Urinary bladder (tissue), 4 donors: ENCODE results near the gene RFC5. TPM values are rescaled to one million over a fixed set of nuclear protein-coding genes. Genes with fewer than 3 reads are reported as not detected.

ENCODE experiments used
- DNase-seq: peaks from one replicate; pipeline ENCODE4 v3.0.0-alpha.2; 2015; ENCODE audit errors: extremely low spot score
- H3K27ac ChIP-seq: one replicate; pipeline ENCODE4 v1.5.1; 2013; ENCODE audit warnings: low read depth, mild to moderate bottlenecking, moderate library complexity
- H3K36me3 ChIP-seq: one replicate; pipeline ENCODE4 v1.6.1; 2013; ENCODE audit warnings: mild to moderate bottlenecking, moderate library complexity; ENCODE audit not compliant: insufficient read depth
- H3K4me1 ChIP-seq: one replicate; pipeline ENCODE4 v1.6.1; 2013; ENCODE audit warnings: mild to moderate bottlenecking, moderate library complexity; ENCODE audit not compliant: insufficient read depth
- H3K4me3 ChIP-seq: one replicate; pipeline ENCODE4 v1.5.1; 2013; ENCODE audit warnings: low read depth, low read length
- WGBS: extraction: QIAGEN DNeasy Blood & Tissue Kit; methylation state at CpG from one replicate; pipeline ENCODE4 v1.1.7; 2013; 5-methylcytosine and 5-hydroxymethylcytosine counted together
- polyA plus RNA-seq: library from polyadenylated mRNA; stranded (reverse); fragments of 200-250 nt; gene quantifications from one replicate; pipeline ENCODE4 v1.2.3, GENCODE V29; 2013
- total RNA-seq: library from RNA; depleted of rRNA; stranded (reverse); fragments of >200 nt; gene quantifications from one replicate; pipeline ENCODE4 v1.2.3, GENCODE V29; 2014
- donor health status: healthy with polysubstance abuse.
- donor health status: healthy.

The RFC5 gene
- total and polyA plus RNA-seq, 2 donors = 12.9 to 23.3 TPM

DNA sequence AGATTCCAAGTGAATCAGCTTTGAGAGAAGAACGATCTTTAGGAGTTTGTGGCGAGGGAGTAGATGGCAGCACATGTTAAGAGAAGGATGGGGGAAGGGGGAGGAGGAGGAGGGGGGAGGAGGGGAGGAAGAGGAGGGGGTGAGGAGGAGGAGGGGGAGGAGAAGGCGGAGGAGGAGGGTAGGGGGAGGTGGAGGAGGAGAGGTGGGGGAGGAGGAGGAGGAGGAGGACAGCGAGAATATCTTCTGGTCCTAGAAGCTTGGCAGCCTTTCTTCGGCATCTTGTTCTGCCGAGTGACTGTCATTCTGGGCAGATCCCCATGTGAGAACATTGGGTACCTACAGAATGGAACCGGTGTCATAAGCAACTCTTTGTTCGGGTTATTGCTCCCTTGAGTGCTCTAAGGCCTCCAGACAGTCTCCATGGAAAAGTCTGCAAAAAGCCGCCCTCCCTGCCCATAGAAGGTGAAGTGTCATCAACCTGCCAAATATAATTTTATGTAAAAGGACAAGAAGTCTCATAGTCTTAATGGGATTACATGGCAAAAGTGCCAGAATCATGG, 6.9 kb downstream of the RFC5 start:
- no peak for DNase-seq
- Histone ChIP-seq H3K36me3 (peaks cover 5% of the 10 kb centered on the region), H3K4me3 (no peak overlapping the region), H3K4me1 (no peaks in the 10 kb centered on the region), H3K27ac (no peak overlapping the region)
- WGBS = 85% methylated on average over 9 of the region's 9 CpGs

DNA sequence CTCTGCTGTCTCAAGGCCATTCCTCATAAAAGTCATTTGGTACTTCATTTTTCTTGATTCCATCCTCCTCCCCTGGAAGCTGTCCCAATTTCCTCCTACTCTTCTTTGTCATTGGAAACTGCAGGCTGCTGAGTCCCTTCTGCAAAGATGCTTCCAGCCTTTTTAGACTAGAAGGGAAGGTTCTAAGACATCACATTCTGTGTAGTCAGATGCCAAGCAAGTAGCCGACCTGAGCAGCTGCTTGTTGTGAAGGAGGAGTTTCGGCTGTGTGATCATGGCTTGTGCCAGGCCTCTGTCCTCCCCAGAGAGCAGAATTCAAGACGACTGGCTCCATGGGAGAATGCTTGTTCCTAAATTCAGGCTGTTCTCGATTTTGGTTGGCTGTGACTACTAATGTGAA, 8.7 kb downstream of the RFC5 start:
- WGBS = 77% methylated on average over 4 of the region's 4 CpGs
- no peak for DNase-seq
- Histone ChIP-seq H3K27ac (no peak overlapping the region), H3K4me3 (no peak overlapping the region), H3K4me1 (no peaks in the 10 kb centered on the region), H3K36me3 (peaks cover 5% of the 10 kb centered on the region)

DNA sequence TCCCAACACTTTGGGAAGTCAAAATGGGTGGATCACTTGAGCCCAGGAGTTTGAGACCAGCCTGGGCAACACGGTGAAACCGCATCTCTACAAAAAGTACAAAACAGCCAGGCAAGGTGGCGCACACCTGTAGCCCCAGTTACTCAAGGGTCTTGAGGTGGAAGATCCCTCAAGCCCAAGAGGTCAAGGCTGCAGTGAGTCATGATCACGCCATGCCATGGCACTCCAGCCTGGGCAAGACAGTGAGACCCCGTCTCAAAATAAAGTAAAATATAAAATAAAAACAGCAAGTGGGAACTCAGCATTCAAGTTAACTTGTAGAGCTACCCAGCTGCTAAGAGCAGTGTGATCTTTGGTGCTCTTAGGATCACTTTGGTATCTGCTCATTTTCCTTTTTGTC, 12.7 kb downstream of the RFC5 start:
- H3K27ac ChIP-seq = no peak overlapping the region
- H3K36me3 ChIP-seq = peaks cover 5% of the 10 kb centered on the region
- 94% methylated on average over 5 of the region's 5 CpGs for WGBS

DNA sequence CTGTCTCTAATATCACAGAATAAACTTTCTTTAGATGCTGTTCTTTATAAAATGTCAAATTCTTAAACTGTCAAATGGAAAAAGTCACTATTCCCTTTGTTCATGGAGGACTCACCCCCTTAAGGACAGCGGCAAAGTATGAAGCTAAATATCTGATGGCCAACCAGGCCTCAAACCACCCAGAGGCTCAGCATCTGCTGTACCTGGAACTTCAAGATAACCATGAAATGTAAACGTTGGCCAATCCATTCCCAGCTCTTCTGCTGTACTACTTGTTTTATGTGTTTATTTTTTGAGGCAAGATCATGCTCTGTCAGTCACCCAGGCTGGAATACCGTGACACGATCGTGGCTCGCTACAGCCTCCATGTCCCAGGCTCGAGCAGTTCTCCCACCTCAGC, 15.7 kb downstream of the RFC5 start:
- 92% methylated on average over 7 of the region's 7 CpGs for WGBS
- Histone ChIP-seq H3K4me1 (no peaks in the 10 kb centered on the region), H3K4me3 (no peak overlapping the region), H3K27ac (no peak overlapping the region), H3K36me3 (peaks cover 4% of the 10 kb centered on the region)
- no peak for DNase-seq

More for the DNA sequence above, 12.7 kb downstream of the RFC5 start:
- no peak for DNase-seq
- no peak overlapping the region for H3K4me3 ChIP-seq
- no peaks in the 10 kb centered on the region for H3K4me1 ChIP-seq

DNA sequence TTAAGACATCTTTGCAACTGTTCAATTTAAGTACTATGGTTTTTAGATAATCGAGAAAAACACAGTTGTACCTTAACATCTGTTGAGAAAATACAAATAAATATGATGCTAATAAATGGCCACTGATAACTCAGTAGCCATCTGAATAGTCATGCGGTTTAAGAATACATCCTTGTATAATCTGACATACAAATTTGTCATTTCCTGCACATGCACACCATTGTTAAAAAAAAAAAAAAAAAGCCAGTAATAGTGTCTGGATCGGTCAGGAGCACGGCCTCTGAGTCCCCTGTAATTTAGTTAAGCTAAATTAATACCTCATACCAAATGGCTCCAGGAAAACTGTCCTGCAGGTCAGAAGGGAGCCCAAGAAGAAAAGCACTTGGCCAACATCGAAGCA, 16.8 kb downstream of the RFC5 start:
- DNase-seq = no peak
- H3K27ac ChIP-seq = no peak overlapping the region
- peaks cover 4% of the 10 kb centered on the region for H3K36me3 ChIP-seq
- H3K4me1 ChIP-seq = no peaks in the 10 kb centered on the region
- H3K4me3 ChIP-seq = no peak overlapping the region
- 83% methylated on average over 5 of the region's 5 CpGs for WGBS

DNA sequence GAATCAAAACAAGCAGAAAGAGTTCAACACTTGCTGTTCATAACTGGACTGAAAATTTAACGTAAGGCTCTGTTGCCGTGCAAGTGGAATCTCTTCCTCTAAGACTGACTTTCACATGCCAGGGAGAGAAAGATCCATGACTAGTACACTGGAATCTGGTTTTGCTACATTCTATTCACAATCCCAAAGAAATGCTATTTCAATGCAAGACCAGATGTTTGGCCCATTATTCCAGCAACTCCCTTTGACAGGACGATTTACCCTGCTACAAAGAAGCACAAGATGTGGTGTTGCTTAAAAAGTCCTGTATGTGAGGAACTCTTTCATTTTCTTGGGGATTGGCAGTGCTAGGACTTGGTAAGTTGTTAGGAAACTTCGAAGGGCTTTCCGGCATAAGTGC, 17.4 kb downstream of the RFC5 start:
- DNase-seq = no peak
- Histone ChIP-seq H3K4me1 (no peaks in the 10 kb centered on the region), H3K36me3 (peaks cover 4% of the 10 kb centered on the region), H3K4me3 (no peak overlapping the region), H3K27ac (no peak overlapping the region)
- WGBS = 89% methylated on average over 5 of the region's 5 CpGs

DNA sequence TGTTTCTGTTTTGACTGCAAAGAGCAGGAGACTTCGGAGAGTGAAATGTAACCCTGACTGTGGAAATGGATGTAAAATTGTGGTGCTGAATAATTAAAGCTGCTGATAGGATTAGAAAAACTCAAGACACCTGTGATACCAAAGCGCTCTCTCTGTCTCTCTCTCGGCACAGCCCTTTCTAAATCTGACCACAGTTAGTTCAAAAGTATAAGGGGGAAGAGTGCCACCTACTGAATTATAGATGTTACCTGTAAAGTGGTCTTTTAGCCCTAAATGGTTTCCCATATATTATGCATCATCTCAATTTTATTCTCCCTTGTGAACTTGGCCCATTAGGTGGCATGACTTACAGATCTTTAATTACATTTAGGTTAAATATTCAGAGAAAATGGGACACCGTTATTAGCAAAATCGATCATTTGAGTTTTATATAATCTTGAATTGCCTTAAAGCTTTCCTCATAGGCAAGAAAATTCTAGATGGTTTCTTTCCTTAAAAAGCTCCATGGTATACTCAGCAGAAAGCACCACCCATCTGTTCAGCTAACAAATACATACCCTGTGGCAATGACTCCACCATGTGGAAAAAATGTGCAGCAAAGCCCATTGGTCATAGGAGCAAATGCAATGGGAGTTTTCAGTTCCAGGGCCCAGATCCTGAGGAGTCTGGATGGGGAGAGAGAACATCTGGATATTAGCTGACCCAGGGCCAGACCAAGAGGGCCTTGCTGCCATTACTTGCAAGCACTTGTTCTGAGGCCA, 18.1 kb downstream of the RFC5 start:
- no peak overlapping the region for H3K27ac ChIP-seq
- H3K4me3 ChIP-seq = no peak overlapping the region
- no peaks in the 10 kb centered on the region for H3K4me1 ChIP-seq
- peaks cover 4% of the 10 kb centered on the region for H3K36me3 ChIP-seq
- 93% methylated on average over 5 of the region's 5 CpGs for WGBS
- no peak for DNase-seq

DNA sequence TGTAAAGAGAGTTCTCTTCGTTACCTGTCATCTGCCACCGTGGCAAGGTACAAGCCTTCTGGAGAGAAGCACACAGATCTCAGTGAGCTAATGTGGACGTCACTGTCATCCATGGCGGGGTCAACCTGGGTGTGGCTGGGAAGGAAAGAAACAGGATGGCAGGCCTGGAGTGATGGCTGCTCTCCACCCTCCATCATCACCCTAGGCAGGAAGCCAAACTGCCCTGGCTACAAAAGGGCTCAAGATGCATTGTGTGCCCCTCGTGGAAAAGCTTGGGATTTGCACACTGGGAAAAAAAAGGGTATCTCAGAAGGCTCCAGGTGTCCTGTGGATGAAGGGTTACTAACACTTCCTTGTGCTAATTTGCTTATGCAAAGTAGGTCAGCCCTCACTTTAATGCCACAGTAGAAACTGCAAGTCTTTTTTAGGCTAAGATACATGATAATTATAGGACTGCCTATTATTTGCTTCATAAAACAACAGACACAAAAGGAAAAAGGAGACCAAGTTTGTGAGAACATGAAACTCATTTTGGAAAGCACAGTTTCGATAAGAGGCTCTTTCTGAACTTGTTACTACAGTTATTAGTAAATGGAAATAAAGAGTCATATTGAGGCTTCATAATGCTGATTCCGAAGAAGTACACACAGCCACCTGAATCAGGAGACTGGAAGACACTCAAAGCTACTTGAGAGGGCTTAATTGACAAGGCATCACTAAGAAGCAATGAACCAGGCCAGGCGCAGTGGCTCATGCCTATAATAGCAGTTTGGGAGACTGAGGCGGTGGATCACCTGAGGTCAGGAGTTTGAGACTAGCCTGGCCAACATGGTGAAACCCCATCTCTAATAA, 18.9 kb downstream of the RFC5 start:
- no peak overlapping the region for H3K27ac ChIP-seq
- peaks cover 4% of the 10 kb centered on the region for H3K36me3 ChIP-seq
- H3K4me3 ChIP-seq = no peak overlapping the region
- no peak for DNase-seq
- no peaks in the 10 kb centered on the region for H3K4me1 ChIP-seq
- 81% methylated on average over 9 of the region's 9 CpGs for WGBS

DNA sequence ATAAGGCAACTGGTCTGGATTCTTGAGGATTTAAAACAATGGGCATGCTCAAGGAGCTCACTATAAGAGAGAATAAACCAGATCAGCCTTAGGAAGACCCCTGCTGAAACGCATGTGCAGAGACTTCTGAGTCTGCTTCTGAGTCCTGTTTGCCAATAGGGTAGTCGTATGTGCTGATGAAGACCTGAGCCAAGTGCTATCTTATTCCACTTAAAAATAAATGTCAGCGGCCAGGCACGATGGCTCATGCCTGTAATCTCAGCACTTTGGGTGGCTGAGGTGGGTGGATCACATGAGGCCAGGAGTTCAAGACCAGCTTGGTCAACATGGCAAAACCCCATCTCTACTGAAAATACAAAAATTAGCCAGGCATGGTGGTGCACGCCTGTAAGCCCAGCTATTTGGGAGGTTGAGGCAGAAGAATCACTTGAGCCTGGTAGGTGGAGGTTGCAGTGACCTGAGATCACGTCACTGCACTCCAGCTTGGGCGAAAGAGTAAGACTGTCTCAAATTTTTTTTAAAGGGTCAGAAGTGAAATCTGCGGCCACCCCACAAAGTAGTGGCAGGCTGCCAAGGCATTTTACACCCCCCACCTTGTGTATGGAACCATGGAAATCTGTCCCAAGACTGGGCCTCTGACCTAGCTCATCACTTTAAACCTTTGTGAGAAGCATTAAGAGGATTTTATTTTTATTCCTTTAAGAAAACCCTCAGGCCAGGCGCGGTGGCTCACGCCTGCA, 20.3 kb downstream of the RFC5 start:
- peaks cover 4% of the 10 kb centered on the region for H3K36me3 ChIP-seq
- WGBS = 91% methylated on average over 11 of the region's 11 CpGs
- H3K27ac ChIP-seq = no peak overlapping the region
- no peaks in the 10 kb centered on the region for H3K4me1 ChIP-seq
- no peak for DNase-seq
- no peak overlapping the region for H3K4me3 ChIP-seq

DNA sequence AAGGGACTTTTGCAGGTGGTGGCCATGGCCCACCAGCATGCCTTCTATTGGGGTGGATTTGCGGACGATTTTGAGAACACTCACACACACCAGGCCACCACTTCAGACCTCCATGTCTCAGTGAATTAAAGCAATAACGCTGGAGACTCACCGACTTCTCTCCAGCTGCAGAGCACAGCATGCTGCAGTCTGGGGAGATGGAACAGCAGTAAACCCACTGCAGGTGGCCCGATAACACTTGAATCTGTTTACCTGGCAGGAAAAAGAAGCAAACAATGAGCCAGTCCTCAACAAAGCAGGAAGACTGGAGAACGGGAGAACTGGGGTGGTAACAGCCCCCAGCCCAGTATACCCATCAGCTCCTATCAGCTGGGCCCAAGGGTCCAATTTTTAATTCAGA, 21.6 kb downstream of the RFC5 start:
- peaks cover 4% of the 10 kb centered on the region for H3K36me3 ChIP-seq
- no peak overlapping the region for H3K27ac ChIP-seq
- 78% methylated on average over 6 of the region's 6 CpGs for WGBS
- H3K4me3 ChIP-seq = no peak overlapping the region
- H3K4me1 ChIP-seq = no peaks in the 10 kb centered on the region
- DNase-seq = no peak

DNA sequence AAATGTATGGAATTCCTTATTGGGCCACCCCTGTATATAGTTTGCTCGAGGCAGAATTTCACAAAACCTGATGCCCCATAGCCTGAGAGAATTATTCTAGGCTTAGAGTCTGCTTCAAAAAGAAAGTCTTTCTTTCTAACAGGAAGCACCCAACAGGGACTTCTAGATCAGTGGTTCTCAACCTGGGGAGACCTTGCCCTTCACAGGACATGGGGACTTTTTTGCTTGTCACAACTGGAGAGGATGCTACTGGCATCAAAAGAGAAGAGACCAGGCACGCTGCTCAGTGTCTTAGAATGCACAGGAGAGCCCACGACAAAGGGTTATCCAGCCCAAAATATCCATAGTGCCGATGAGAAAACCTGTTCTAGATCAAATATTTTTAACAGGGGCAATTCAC, 25.6 kb downstream of the RFC5 start:
- no peak for DNase-seq
- H3K4me3 ChIP-seq = no peak overlapping the region
- H3K27ac ChIP-seq = no peak overlapping the region
- H3K4me1 ChIP-seq = no peaks in the 10 kb centered on the region
- H3K36me3 ChIP-seq = peaks cover 2% of the 10 kb centered on the region
- 95% methylated on average over 4 of the region's 4 CpGs for WGBS

DNA sequence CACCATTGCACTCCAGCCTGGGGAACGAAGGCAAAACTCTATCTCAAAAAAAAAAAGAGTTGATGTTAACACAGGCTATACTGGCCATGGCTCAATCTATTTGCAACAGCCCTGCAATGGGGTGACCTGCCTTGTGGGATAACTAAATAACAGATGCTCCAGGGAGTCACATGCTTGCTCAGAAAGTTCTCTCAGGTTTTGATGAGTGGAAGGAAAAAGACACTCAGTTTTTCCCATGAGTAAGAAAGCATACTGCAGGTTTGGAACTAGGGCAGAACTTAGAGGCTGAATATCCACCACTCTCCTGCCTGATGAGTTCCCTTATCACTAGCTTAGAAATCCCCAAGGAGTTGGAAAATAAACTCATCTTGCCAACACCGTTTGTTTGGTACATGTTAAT, 27.6 kb downstream of the RFC5 start:
- no peak for DNase-seq
- 81% methylated on average over 2 of the region's 2 CpGs for WGBS
- peaks cover 2% of the 10 kb centered on the region for H3K36me3 ChIP-seq
- H3K4me3 ChIP-seq = no peak overlapping the region
- H3K4me1 ChIP-seq = no peaks in the 10 kb centered on the region
- no peak overlapping the region for H3K27ac ChIP-seq

DNA sequence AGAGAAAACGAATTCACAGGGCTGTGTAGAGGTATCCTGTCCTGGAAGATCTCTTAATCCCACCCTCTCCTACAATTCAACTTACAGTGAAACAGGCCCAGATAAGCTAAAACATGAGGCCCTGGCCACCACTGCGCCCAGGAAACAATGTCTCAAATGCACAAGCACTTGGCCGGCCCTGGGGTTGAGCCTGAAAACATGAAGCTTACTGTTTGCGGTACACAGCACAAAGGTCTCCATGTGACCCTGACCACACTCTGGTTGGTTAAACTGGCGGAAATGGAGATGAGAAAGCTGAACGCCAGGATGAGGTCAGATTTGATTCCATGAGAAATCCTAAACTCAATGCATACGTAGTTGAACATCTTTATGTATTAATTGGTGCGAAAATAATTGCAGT, 28.1 kb downstream of the RFC5 start:
- 95% methylated on average over 8 of the region's 8 CpGs for WGBS
- Histone ChIP-seq H3K4me1 (no peaks in the 10 kb centered on the region), H3K36me3 (peaks cover 2% of the 10 kb centered on the region), H3K4me3 (no peak overlapping the region), H3K27ac (no peak overlapping the region)
- no peak for DNase-seq
